GM23338 (cell line): Measurements from ENCODE around the gene SVIL. TPM values are rescaled to one million over a fixed set of nuclear protein-coding genes. Genes with fewer than 3 reads are reported as not detected.

Experiments used
- ATAC-seq: fragments of 200-7000 bp; cut with Tn5 transposase; 3 replicates; pipeline ENCODE4 v1.9.1; 2020
- DNase-seq: peaks from one replicate; pipeline ENCODE4 v3.0.0-alpha.2; 2015; ENCODE audit warnings: low spot score
- H2AFZ ChIP-seq: fragments of 200-600 bp; sonication (generic); 2 replicates; pipeline ENCODE4 v1.8.0; 2016; ENCODE audit warnings: antibody characterized with exemption, mild to moderate bottlenecking, moderate library complexity
- H3F3A ChIP-seq: fragments of 200-600 bp; sonication (generic); replicated peaks from 2 replicates; pipeline ENCODE4 v1.8.0; 2017; ENCODE audit warnings: antibody characterized with exemption, mixed run types, low read depth
- H3K27ac ChIP-seq: fragments of 200-600 bp; sonication (generic); 2 replicates; pipeline ENCODE4 v1.6.1; 2016; ENCODE audit warnings: low read depth
- H3K27me3 ChIP-seq: fragments of 200-600 bp; sonication (generic); 2 replicates; pipeline ENCODE4 v1.8.0; 2016; ENCODE audit warnings: mild to moderate bottlenecking, mixed run types, moderate library complexity; ENCODE audit not compliant: insufficient read depth
- H3K36me3 ChIP-seq: fragments of 200-600 bp; sonication (generic); 2 replicates; pipeline ENCODE4 v1.8.0; 2016; ENCODE audit warnings: mild to moderate bottlenecking; ENCODE audit not compliant: insufficient read depth
- H3K4me1 ChIP-seq: fragments of 200-600 bp; sonication (generic); 2 replicates; pipeline ENCODE4 v1.8.0; 2016; ENCODE audit warnings: mild to moderate bottlenecking, moderate library complexity; ENCODE audit not compliant: insufficient read depth
- H3K4me2 ChIP-seq: fragments of 200-600 bp; sonication (generic); 2 replicates; pipeline ENCODE4 v1.7.1; 2017; ENCODE audit warnings: mixed run types
- H3K4me3 ChIP-seq: fragments of 200-600 bp; sonication (generic); 2 replicates; pipeline ENCODE4 v1.6.1; 2016; ENCODE audit warnings: mixed run types
- H3K79me2 ChIP-seq: fragments of 200-600 bp; sonication (generic); replicated peaks from 2 replicates; pipeline ENCODE4 v1.8.0; 2017; ENCODE audit warnings: mild to moderate bottlenecking; ENCODE audit not compliant: insufficient read depth
- H3K9me2 ChIP-seq: fragments of 200-600 bp; sonication (generic); 2 replicates; pipeline ENCODE4 v1.8.0; 2017; ENCODE audit not compliant: insufficient read depth
- H4K20me1 ChIP-seq: fragments of 200-600 bp; sonication (generic); replicated peaks from 2 replicates; pipeline ENCODE4 v1.8.0; 2017; ENCODE audit warnings: mild to moderate bottlenecking; ENCODE audit not compliant: insufficient read depth
- H3K27ac Mint-ChIP-seq: 2 replicates; pipeline ENCODE4 v1.8.0; 2020; ENCODE audit warnings: inconsistent platforms, mild to moderate bottlenecking, moderate library complexity, mixed read lengths
- H3K27me3 Mint-ChIP-seq: 3 replicates; pipeline ENCODE4 v1.8.0; 2022; ENCODE audit warnings: low read depth, mild to moderate bottlenecking, moderate library complexity, mixed read lengths, inconsistent platforms; ENCODE audit not compliant: insufficient read depth, poor library complexity
- H3K36me3 Mint-ChIP-seq: 3 replicates; pipeline ENCODE4 v1.8.0; 2021; ENCODE audit warnings: low read depth, mild to moderate bottlenecking, inconsistent platforms, moderate library complexity, mixed read lengths
- H3K4me1 Mint-ChIP-seq: 3 replicates; pipeline ENCODE4 v1.8.0; 2020; ENCODE audit warnings: mild to moderate bottlenecking, inconsistent platforms, mixed read lengths
- H3K4me3 Mint-ChIP-seq: 3 replicates; pipeline ENCODE4 v1.8.0; 2021; ENCODE audit warnings: moderate library complexity, mild to moderate bottlenecking, inconsistent platforms, mixed read lengths
- H3K9me3 Mint-ChIP-seq: 3 replicates; pipeline ENCODE4 v1.8.0; 2020; ENCODE audit warnings: moderate library complexity, mild to moderate bottlenecking, inconsistent platforms, mixed read lengths
- CREB1 ChIP-seq: fragments of 250-450 bp; sonication (Bioruptor Pico); IDR thresholded peaks from 2 replicates; pipeline ENCODE4 v1.5.0; 2020; ENCODE audit warnings: low read depth, mild to moderate bottlenecking, moderate library complexity
- CTCF ChIP-seq, 2 experiments: fragments of 200-600 bp in 1 of 2; sonication (generic) in 1 of 2; conservative IDR thresholded peaks; 2 replicates each; pipeline versions ENCODE4 v1.5.1 to v1.6.1; 2016 to 2017; ENCODE audit warnings: antibody characterized with exemption in 2 of 2, low read depth in 2 of 2, mild to moderate bottlenecking in 2 of 2, moderate library complexity in 1 of 2
- EZH2 ChIP-seq: fragments of 200-600 bp; sonication (generic); IDR thresholded peaks from one replicate; pipeline ENCODE4 v1.8.0; 2017; ENCODE audit warnings: antibody characterized with exemption, mild to moderate bottlenecking, low read depth; ENCODE audit not compliant: unreplicated experiment
- EZH2phosphoT487 ChIP-seq: fragments of 200-600 bp; sonication (generic); IDR thresholded peaks from one replicate; pipeline ENCODE4 v1.8.1; 2018; ENCODE audit warnings: antibody characterized with exemption; ENCODE audit not compliant: unreplicated experiment
- JUNB ChIP-seq: IDR thresholded peaks from one replicate; pipeline ENCODE4 v1.6.1; 2016; ENCODE audit warnings: antibody characterized with exemption; ENCODE audit not compliant: unreplicated experiment
- NANOG ChIP-seq: IDR thresholded peaks from 2 replicates; pipeline ENCODE4 v1.6.1; 2016; ENCODE audit warnings: antibody characterized with exemption, borderline replicate concordance
- POLR2AphosphoS5 ChIP-seq: IDR thresholded peaks from 2 replicates; pipeline ENCODE4 v1.6.1; 2016; ENCODE audit warnings: antibody characterized with exemption, low read depth
- STAT1 ChIP-seq: IDR thresholded peaks from one replicate; pipeline ENCODE4 v1.6.1; 2016; ENCODE audit warnings: antibody characterized with exemption; ENCODE audit not compliant: unreplicated experiment
- ZNF114 ChIP-seq: fragments of 250-450 bp; sonication (Bioruptor Pico); IDR thresholded peaks from 2 replicates; pipeline ENCODE4 v1.5.0; 2020; ENCODE audit warnings: mild to moderate bottlenecking, moderate library complexity
- ZNF331 ChIP-seq: fragments of 250-450 bp; sonication (Bioruptor Pico); IDR thresholded peaks from 2 replicates; pipeline ENCODE4 v1.5.0; 2020; ENCODE audit warnings: low read depth, mild to moderate bottlenecking, moderate library complexity
- ZNF462 ChIP-seq: fragments of 250-450 bp; sonication (Bioruptor Pico); IDR thresholded peaks from 2 replicates; pipeline ENCODE4 v1.5.0; 2020; ENCODE audit warnings: mild to moderate bottlenecking, moderate library complexity
- polyA plus RNA-seq: library from polyadenylated mRNA; unstranded; fragments of >200 nt; fragmentation: Nextera tagmentation; extraction: Ambion mirVana; gene quantifications from 2 replicates; pipeline ENCODE4 v1.2.1, GENCODE V29; 2016
- total RNA-seq: library from RNA; depleted of rRNA; stranded (reverse); fragments of >200 nt; shearing (Covaris generic); gene quantifications from 2 replicates; pipeline ENCODE4 v1.2.3, GENCODE V29; 2014
- TF ChIP-seq, protein P1 (sequence below): IDR thresholded peaks from 2 replicates; pipeline ENCODE4 v1.6.1; 2016; ENCODE audit warnings: antibody characterized with exemption
- TF ChIP-seq, protein P2 (sequence below): IDR thresholded peaks from one replicate; pipeline ENCODE4 v1.6.1; 2018; ENCODE audit warnings: antibody characterized with exemption; ENCODE audit not compliant: unreplicated experiment

Gene SVIL
- total and polyA plus RNA-seq, 2 experiments from 2014 or later, result 8.8 to 34.9 TPM

DNA sequence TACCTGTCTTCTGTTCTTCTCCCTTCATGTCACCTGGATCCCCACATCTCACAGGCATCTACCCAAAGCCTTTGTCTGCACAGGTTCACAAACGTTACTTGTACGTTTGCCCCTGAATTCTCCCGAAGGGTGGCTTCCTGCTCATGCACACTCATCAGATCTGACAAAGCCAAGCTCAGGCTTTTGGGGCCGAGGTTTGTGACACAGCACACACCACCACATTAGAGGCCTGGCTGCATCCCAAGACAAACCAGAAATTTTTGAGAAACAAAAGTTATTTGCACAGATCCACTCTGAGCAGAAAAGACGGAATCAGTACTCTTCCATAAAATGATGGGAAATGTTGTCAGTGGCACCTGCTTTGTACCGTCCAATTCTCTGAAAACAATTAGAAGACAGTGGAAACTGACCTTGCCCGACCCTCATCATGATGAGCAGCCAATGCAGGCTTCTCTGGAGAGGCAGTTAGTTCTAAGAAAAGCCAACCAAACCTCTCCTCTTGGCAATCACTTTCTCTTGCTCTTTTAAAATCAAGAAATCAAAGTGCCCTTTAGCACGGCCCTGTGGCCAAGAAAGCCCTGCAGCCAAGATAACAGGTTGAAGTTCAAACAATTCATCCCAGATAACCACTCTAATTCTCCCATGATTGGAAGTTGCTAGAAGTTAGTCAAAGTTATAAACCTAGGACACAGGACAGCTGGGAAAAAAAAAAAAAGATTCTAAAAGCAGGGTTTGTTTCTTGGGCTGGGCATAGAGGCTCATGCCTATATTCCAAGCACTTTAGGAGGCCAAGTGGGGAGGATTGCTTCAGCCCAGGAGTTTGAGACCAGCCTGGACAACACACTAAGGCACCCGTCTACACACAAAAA is 13.6 kb upstream of the SVIL start:
- Histone ChIP-seq H2AFZ (no peak overlapping the region), H3K4me3 (no peak overlapping the region), H3K4me2 (no peak overlapping the region), H4K20me1 (no peaks in the 10 kb centered on the region), H3K4me1 (peaks cover under 1% of the 10 kb centered on the region; the same call in 1 of the 2 replicates), H3F3A (no peaks in the 10 kb centered on the region), H3K27me3 (no peaks in the 10 kb centered on the region), H3K79me2 (peaks cover 4% of the 10 kb centered on the region; the same call in 1 of the 2 replicates), H3K9me2 (no peaks in the 10 kb centered on the region), H3K27ac (no peak overlapping the region; the same call in 1 of the 2 replicates), H3K36me3 (no peaks in the 10 kb centered on the region)
- Mint-ChIP-seq H3K4me3 (no peak overlapping the region), H3K4me1 (peaks cover 25% of the 10 kb centered on the region), H3K36me3 (peaks cover 13% of the 10 kb centered on the region), H3K27ac (no peak overlapping the region; the same call in 1 of the 2 replicates), H3K9me3 (peaks cover 6% of the 10 kb centered on the region), H3K27me3 (no peaks in the 10 kb centered on the region)
- TF ChIP-seq NANOG, result no peak
- no peak for TF ChIP-seq STAT1
- TF ChIP-seq, protein P1, sequence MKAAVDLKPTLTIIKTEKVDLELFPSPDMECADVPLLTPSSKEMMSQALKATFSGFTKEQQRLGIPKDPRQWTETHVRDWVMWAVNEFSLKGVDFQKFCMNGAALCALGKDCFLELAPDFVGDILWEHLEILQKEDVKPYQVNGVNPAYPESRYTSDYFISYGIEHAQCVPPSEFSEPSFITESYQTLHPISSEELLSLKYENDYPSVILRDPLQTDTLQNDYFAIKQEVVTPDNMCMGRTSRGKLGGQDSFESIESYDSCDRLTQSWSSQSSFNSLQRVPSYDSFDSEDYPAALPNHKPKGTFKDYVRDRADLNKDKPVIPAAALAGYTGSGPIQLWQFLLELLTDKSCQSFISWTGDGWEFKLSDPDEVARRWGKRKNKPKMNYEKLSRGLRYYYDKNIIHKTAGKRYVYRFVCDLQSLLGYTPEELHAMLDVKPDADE, result no peak
- TF ChIP-seq POLR2AphosphoS5, result no peak
- TF ChIP-seq, protein P2, sequence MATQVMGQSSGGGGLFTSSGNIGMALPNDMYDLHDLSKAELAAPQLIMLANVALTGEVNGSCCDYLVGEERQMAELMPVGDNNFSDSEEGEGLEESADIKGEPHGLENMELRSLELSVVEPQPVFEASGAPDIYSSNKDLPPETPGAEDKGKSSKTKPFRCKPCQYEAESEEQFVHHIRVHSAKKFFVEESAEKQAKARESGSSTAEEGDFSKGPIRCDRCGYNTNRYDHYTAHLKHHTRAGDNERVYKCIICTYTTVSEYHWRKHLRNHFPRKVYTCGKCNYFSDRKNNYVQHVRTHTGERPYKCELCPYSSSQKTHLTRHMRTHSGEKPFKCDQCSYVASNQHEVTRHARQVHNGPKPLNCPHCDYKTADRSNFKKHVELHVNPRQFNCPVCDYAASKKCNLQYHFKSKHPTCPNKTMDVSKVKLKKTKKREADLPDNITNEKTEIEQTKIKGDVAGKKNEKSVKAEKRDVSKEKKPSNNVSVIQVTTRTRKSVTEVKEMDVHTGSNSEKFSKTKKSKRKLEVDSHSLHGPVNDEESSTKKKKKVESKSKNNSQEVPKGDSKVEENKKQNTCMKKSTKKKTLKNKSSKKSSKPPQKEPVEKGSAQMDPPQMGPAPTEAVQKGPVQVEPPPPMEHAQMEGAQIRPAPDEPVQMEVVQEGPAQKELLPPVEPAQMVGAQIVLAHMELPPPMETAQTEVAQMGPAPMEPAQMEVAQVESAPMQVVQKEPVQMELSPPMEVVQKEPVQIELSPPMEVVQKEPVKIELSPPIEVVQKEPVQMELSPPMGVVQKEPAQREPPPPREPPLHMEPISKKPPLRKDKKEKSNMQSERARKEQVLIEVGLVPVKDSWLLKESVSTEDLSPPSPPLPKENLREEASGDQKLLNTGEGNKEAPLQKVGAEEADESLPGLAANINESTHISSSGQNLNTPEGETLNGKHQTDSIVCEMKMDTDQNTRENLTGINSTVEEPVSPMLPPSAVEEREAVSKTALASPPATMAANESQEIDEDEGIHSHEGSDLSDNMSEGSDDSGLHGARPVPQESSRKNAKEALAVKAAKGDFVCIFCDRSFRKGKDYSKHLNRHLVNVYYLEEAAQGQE, result no peak
- TF ChIP-seq EZH2phosphoT487, result no peak
- no peak for TF ChIP-seq ZNF462
- no peak for TF ChIP-seq CTCF (conservative IDR thresholded peaks at IDR 0.05; ENCODE audit: low read depth in 2 of 2)
- no peak for TF ChIP-seq ZNF114 (CRISPR knock-in tag)
- no peak for TF ChIP-seq EZH2
- TF ChIP-seq ZNF331 (CRISPR knock-in tag), result no peak
- no peak for TF ChIP-seq JUNB
- no peak for TF ChIP-seq CREB1 (CRISPR knock-in tag)
- ATAC-seq, result no peak
- no peak for DNase-seq
